Activated CD8-positive, alpha-beta memory T cell treated with anti-CD3 and anti-CD28 coated beads for 24 hours (primary cell): ENCODE measurements around the gene CCDC63.
"Not testable (repeated sequence)": the region's sequence is repeated elsewhere in the genome, so short reads cannot be mapped to it uniquely, and the experiment has no call there.

Source experiments
- DNase-seq: peaks from one replicate; pipeline ENCODE4 v3.0.0-alpha.2; 2020

Gene CCDC63

GRCh38 chr12:110844551-110845338 lies 2.0 kb upstream of the CCDC63 start:
- no peak for DNase-seq

- no peak for DNase-seq
Observed at GRCh38 chr12:110845339-110845682, 1.5 kb upstream of the CCDC63 start.

- DNase-seq: no peak
Observed at GRCh38 chr12:110848314-110848923, 1.6 kb downstream of the CCDC63 start.

GRCh38 chr12:110849221-110849620 lies 2.4 kb downstream of the CCDC63 start:
- no peak for DNase-seq

GRCh38 chr12:110849748-110850403 lies 3.1 kb downstream of the CCDC63 start:
- no peak for DNase-seq

- DNase-seq: no peak
Observed at GRCh38 chr12:110850762-110851161, 4.0 kb downstream of the CCDC63 start.

- no peak for DNase-seq
Observed at GRCh38 chr12:110853836-110854235, 7.0 kb downstream of the CCDC63 start.

- DNase-seq: no peak
Observed at GRCh38 chr12:110856542-110856941, 9.8 kb downstream of the CCDC63 start.

GRCh38 chr12:110857528-110857927 lies 10.7 kb downstream of the CCDC63 start:
- DNase-seq: no peak

- DNase-seq: not testable (repeated sequence)
Observed at GRCh38 chr12:110857954-110858353, 11.2 kb downstream of the CCDC63 start.

- DNase-seq: no peak
Observed at GRCh38 chr12:110858848-110859247, 12.1 kb downstream of the CCDC63 start.

- no peak for DNase-seq
Observed at GRCh38 chr12:110860833-110861296, 14.1 kb downstream of the CCDC63 start.

GRCh38 chr12:110861729-110862128 lies 14.9 kb downstream of the CCDC63 start:
- no peak for DNase-seq

- no peak for DNase-seq
Observed at GRCh38 chr12:110862329-110862728, 15.5 kb downstream of the CCDC63 start.

- no peak for DNase-seq
Observed at GRCh38 chr12:110863161-110863560, 16.4 kb downstream of the CCDC63 start.

GRCh38 chr12:110865521-110865920 lies 18.7 kb downstream of the CCDC63 start:
- no peak for DNase-seq

- DNase-seq: no peak
Observed at GRCh38 chr12:110869026-110869425, 22.2 kb downstream of the CCDC63 start.

GRCh38 chr12:110869803-110870202 lies 23.0 kb downstream of the CCDC63 start:
- DNase-seq: no peak

- DNase-seq: no peak
Observed at GRCh38 chr12:110872100-110872499, 25.3 kb downstream of the CCDC63 start.

- DNase-seq: no peak
Observed at GRCh38 chr12:110874351-110874750, 27.6 kb downstream of the CCDC63 start.

- no peak for DNase-seq
Observed at GRCh38 chr12:110874781-110875180, 28.0 kb downstream of the CCDC63 start.

- no peak for DNase-seq
Observed at GRCh38 chr12:110880651-110881050, 33.9 kb downstream of the CCDC63 start.

- DNase-seq: no peak
Observed at GRCh38 chr12:110883251-110883650, 36.5 kb downstream of the CCDC63 start.
